OCI-LY3 (cell line): ENCODE results near the gene TFDP1.

Source experiments
- H2AFZ ChIP-seq: fragments of 200-600, 300-600 bp; shearing (Covaris generic); 2 replicates; pipeline ENCODE4 v1.6.0; 2014; ENCODE audit warnings: antibody characterized with exemption, low read depth, low read length
- H3K27ac ChIP-seq: fragments of 200-600, 300-600 bp; sonication (generic); 2 replicates; pipeline ENCODE4 v1.5.1; 2014; ENCODE audit warnings: mild to moderate bottlenecking, low read length, moderate library complexity, mixed read lengths
- H3K27me3 ChIP-seq: fragments of 200-600, 300-600 bp; sonication (generic); 2 replicates; pipeline ENCODE4 v1.6.1; 2014; ENCODE audit warnings: low read depth, low read length, mixed read lengths
- H3K36me3 ChIP-seq: fragments of 200-600, 300-600 bp; sonication (generic); replicated peaks from 2 replicates; pipeline ENCODE3; 2014; ENCODE audit warnings: low read depth, low read length, mixed read lengths
- H3K4me1 ChIP-seq: fragments of 300-600, 200-600 bp; sonication (generic); 2 replicates; pipeline ENCODE4 v1.6.1; 2014; ENCODE audit warnings: low read length, mixed read lengths
- H3K4me2 ChIP-seq: fragments of 200-600, 300-600 bp; sonication (generic); 2 replicates; pipeline ENCODE4 v1.6.1; 2014; ENCODE audit warnings: low read length, mixed read lengths
- H3K4me3 ChIP-seq: fragments of 300-600, 200-600 bp; sonication (generic); 2 replicates; pipeline ENCODE4 v1.5.1; 2014; ENCODE audit warnings: antibody characterized with exemption, mild to moderate bottlenecking, low read length, moderate library complexity
- H3K79me2 ChIP-seq: fragments of 300-600, 200-600 bp; shearing (Covaris generic); 2 replicates; pipeline ENCODE4 v1.6.1; 2014; ENCODE audit warnings: mild to moderate bottlenecking, low read length, mixed read lengths
- H3K9ac ChIP-seq: fragments of 300-600, 200-600 bp; shearing (Covaris generic); 2 replicates; pipeline ENCODE4 v1.6.0; 2014; ENCODE audit warnings: mild to moderate bottlenecking, low read length, moderate library complexity
- H3K9me3 ChIP-seq: fragments of 200-600, 300-600 bp; shearing (Covaris generic); 2 replicates; pipeline ENCODE4 v1.6.1; 2014; ENCODE audit warnings: low read length, mixed read lengths; ENCODE audit not compliant: insufficient read depth
- H4K20me1 ChIP-seq: fragments of 200-600, 300-600 bp; sonication (generic); 2 replicates; pipeline ENCODE4 v1.6.1; 2016; ENCODE audit warnings: low read length, mixed read lengths; ENCODE audit not compliant: insufficient read depth
- EZH2phosphoT487 ChIP-seq: fragments of 200-600 bp; shearing (Covaris generic); IDR thresholded peaks from 2 replicates; pipeline ENCODE4 v1.6.1; 2018; ENCODE audit warnings: antibody characterized with exemption, mixed run types, low read depth
- TF ChIP-seq, protein P1 (sequence below): fragments of 200-600, 300-600 bp; sonication (generic); IDR thresholded peaks from 2 replicates; pipeline ENCODE4 v1.5.1; 2014; ENCODE audit warnings: antibody characterized with exemption, low read length, low read depth

Gene TFDP1

DNA sequence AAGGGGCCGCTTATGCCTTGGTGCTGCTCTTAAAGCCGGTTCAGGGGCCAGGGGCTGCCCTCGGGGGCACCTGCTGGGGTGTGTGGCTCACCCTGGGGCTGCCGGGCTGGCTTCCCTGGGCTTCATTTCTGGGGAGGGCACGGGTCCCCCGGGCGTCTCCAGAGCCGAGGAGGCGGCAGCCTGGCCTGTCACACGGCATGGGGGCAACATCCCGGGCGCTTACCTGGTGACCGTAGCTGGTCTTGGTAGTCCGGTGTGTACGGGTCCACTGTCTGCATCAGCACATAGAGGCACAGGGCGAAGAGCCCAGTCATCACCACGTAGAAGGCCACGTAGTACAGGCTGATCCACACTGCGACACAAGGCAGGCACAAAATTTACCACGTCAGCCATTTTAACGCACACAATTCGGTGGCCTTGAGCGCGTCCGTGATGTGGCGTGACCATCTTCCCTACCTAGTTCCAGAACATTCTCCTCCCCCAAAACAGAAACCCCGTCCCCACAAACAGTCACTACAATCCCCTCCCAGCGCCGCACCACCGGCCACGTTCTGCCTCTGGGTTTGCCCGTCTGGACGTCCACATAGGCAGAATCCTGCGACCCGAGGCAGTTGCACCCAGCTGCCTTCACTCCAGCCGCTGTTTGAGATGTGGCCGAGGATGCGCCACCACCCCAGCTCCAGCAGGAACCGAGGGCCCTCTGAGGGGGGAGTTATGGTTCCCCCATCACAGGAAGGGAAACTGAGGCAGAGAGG lies 70.2 kb downstream of the TFDP1 start:
- H3K36me3 ChIP-seq = no peaks in the 10 kb centered on the region
- H3K9me3 ChIP-seq = no peaks in the 10 kb centered on the region
- no peaks in the 10 kb centered on the region for H3K27me3 ChIP-seq
- no peak overlapping the region for H3K9ac ChIP-seq
- H2AFZ ChIP-seq = no peak overlapping the region
- H3K4me1 ChIP-seq = no peaks in the 10 kb centered on the region
- no peak overlapping the region for H3K27ac ChIP-seq
- no peaks in the 10 kb centered on the region for H3K79me2 ChIP-seq
- H3K4me2 ChIP-seq = no peak overlapping the region
- H4K20me1 ChIP-seq = no peaks in the 10 kb centered on the region
- H3K4me3 ChIP-seq = no peak overlapping the region
- TF ChIP-seq EZH2phosphoT487 = no peak
- TF ChIP-seq, protein P1, sequence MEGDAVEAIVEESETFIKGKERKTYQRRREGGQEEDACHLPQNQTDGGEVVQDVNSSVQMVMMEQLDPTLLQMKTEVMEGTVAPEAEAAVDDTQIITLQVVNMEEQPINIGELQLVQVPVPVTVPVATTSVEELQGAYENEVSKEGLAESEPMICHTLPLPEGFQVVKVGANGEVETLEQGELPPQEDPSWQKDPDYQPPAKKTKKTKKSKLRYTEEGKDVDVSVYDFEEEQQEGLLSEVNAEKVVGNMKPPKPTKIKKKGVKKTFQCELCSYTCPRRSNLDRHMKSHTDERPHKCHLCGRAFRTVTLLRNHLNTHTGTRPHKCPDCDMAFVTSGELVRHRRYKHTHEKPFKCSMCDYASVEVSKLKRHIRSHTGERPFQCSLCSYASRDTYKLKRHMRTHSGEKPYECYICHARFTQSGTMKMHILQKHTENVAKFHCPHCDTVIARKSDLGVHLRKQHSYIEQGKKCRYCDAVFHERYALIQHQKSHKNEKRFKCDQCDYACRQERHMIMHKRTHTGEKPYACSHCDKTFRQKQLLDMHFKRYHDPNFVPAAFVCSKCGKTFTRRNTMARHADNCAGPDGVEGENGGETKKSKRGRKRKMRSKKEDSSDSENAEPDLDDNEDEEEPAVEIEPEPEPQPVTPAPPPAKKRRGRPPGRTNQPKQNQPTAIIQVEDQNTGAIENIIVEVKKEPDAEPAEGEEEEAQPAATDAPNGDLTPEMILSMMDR = no peak

DNA sequence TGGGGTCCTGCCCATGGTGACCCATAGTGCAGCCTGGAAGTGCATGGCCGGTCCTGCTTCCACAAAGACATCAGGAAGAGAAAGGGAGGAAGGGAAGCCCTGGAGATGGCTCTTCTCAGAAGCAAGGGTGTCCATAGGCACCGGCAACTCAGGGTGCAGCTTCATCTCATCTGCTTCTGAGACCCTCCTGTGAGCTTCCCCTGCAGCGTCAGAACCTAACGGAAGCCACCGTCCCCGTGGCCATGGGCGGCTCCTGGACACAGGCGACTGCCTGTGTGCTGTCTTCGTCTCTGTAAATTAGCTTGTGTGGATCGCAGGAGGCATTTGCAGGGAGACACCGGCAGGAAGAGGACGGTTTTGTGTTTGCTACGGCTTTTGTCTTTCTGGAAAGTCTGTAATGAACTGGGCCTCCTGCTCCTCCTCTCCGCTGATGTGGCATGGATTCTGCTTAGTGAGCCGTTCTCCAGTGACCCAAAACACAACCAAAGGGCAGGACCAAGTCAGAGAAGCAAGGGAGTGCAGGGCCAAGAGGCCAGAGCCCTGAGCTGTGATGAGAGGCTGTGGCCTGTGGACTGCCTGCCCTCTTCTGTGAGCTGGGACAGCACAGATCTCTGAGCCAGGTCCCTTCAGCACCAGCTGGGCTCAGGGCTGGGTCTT lies 70.9 kb downstream of the TFDP1 start:
- no peaks in the 10 kb centered on the region for H3K36me3 ChIP-seq
- H3K79me2 ChIP-seq = no peaks in the 10 kb centered on the region
- H3K9me3 ChIP-seq = no peaks in the 10 kb centered on the region
- H3K27me3 ChIP-seq = no peaks in the 10 kb centered on the region
- H3K27ac ChIP-seq = no peak overlapping the region
- TF ChIP-seq EZH2phosphoT487 = no peak
- TF ChIP-seq, protein P1 = no peak
- no peaks in the 10 kb centered on the region for H3K4me1 ChIP-seq
- no peak overlapping the region for H2AFZ ChIP-seq
- no peak overlapping the region for H3K4me3 ChIP-seq
- no peak overlapping the region for H3K9ac ChIP-seq
- no peak overlapping the region for H3K4me2 ChIP-seq
- H4K20me1 ChIP-seq = no peaks in the 10 kb centered on the region

DNA sequence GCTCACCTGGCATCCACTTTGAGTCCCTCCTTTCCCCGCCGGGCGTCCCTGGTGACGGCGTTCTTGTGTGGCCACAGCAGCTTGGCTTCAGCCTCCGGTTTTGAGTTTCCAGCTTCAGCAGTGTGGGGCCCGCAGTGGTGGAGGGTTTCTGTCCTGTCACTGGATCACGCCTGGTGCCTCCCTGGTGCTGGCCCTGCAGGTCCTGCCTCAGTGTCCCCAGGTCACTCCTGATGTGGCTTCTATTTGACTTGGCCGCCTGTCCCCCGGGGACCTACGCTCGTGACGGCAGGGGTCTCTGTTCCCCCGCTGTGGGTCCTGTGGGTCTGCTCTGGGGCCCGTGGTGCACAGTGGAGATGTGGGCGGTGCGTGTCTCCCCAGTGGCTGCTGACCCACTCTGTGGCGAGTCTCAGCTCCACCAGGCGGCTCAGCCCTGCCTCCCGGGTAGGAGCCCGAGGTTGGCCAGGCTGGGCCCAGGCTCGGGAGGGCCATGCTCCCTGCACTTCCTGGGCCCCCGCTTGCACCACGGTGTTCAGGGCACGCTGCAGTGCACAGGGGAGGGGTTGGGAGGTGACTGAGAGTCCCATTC lies 71.5 kb downstream of the TFDP1 start:
- no peak overlapping the region for H3K9ac ChIP-seq
- no peaks in the 10 kb centered on the region for H3K79me2 ChIP-seq
- no peaks in the 10 kb centered on the region for H4K20me1 ChIP-seq
- no peaks in the 10 kb centered on the region for H3K36me3 ChIP-seq
- H3K27ac ChIP-seq = no peak overlapping the region
- H3K9me3 ChIP-seq = no peaks in the 10 kb centered on the region; the same call in 1 of the 2 replicates
- TF ChIP-seq, protein P1 = no peak
- TF ChIP-seq EZH2phosphoT487 = no peak
- no peaks in the 10 kb centered on the region for H3K4me1 ChIP-seq
- H2AFZ ChIP-seq = no peak overlapping the region
- H3K4me2 ChIP-seq = no peak overlapping the region
- H3K27me3 ChIP-seq = 0 out of 2 replicates have a peak, but pooled peaks cover 4% of the 10 kb centered on the region
- no peak overlapping the region for H3K4me3 ChIP-seq
